ENCODE measurements around the gene ADAMTSL1. TPM values are rescaled to one million over a fixed set of nuclear protein-coding genes. Genes with fewer than 3 reads are reported as not detected.

The ADAMTSL1 gene
- total RNA-seq, 2 experiments from 2014 or later, result not detected

- CTCF ChIA-PET, result interaction anchor here (0.5 kb wide), 1 partner anchor 343 kb away, joined by 4 read pairs; no protein-coding TSS in a partner anchor
- no peak overlapping the region for H3K27ac Mint-ChIP-seq
These were observed 192.0 kb downstream of the ADAMTSL1 start for GRCh38 chr9:18665947-18666346.

GRCh38 chr9:18666348-18666747 lies 192.4 kb downstream of the ADAMTSL1 start:
- Mint-ChIP-seq H3K4me3 (no peak overlapping the region), H3K4me1 (no peaks in the 10 kb centered on the region), H3K27ac (no peak overlapping the region), H3K36me3 (ENCODE audit: low read depth) (no peaks in the 10 kb centered on the region), H3K27me3 (no peaks in the 10 kb centered on the region), H3K9me3 (no peaks in the 10 kb centered on the region)
- ChIA-PET CTCF (interaction anchor here (0.5 to 1.3 kb wide), 2 partner anchors 8 to 343 kb away, joined by 3 to 4 read pairs; no protein-coding TSS in a partner anchor), POLR2A (no interaction called here)
- DNase-seq, result no peak

More at GRCh38 chr9:18665947-18666346, 192.0 kb downstream of the ADAMTSL1 start:
- Mint-ChIP-seq H3K4me1 (no peaks in the 10 kb centered on the region), H3K27me3 (no peaks in the 10 kb centered on the region), H3K36me3 (ENCODE audit: low read depth) (no peaks in the 10 kb centered on the region), H3K4me3 (no peak overlapping the region), H3K9me3 (no peaks in the 10 kb centered on the region)
- POLR2A ChIA-PET, result no interaction called here
- DNase-seq, result no peak

- Mint-ChIP-seq H3K27ac (no peak overlapping the region), H3K27me3 (no peaks in the 10 kb centered on the region), H3K9me3 (no peaks in the 10 kb centered on the region), H3K4me3 (no peak overlapping the region), H3K36me3 (ENCODE audit: low read depth) (no peaks in the 10 kb centered on the region), H3K4me1 (no peaks in the 10 kb centered on the region)
- DNase-seq, result no peak
- ChIA-PET POLR2A (no interaction called here), CTCF (interaction anchor here (1.3 kb wide), 1 partner anchor 9 kb away, joined by 3 read pairs; no protein-coding TSS in a partner anchor)
These were observed 193.2 kb downstream of the ADAMTSL1 start for GRCh38 chr9:18666986-18667772.

GRCh38 chr9:18668944-18669343 lies 195.0 kb downstream of the ADAMTSL1 start:
- no peak for DNase-seq
- no peaks in the 10 kb centered on the region for H3K27me3 Mint-ChIP-seq
- POLR2A ChIA-PET, result no interaction called here
- no peak overlapping the region for H3K27ac Mint-ChIP-seq
- H3K4me3 Mint-ChIP-seq, result no peak overlapping the region
- CTCF ChIA-PET, result no interaction called here
- no peaks in the 10 kb centered on the region for H3K4me1 Mint-ChIP-seq
- H3K9me3 Mint-ChIP-seq, result no peaks in the 10 kb centered on the region
- no peaks in the 10 kb centered on the region for H3K36me3 Mint-ChIP-seq (ENCODE audit: low read depth)

- CTCF ChIA-PET, result no interaction called here
- H3K9me3 Mint-ChIP-seq, result no peaks in the 10 kb centered on the region
- H3K27me3 Mint-ChIP-seq, result no peaks in the 10 kb centered on the region
- no peak for DNase-seq
- H3K27ac Mint-ChIP-seq, result no peak overlapping the region
- no peak overlapping the region for H3K4me3 Mint-ChIP-seq
- no peaks in the 10 kb centered on the region for H3K4me1 Mint-ChIP-seq
- POLR2A ChIA-PET, result no interaction called here
- H3K36me3 Mint-ChIP-seq (ENCODE audit: low read depth), result no peaks in the 10 kb centered on the region
These were observed 198.8 kb downstream of the ADAMTSL1 start for GRCh38 chr9:18672706-18673105.

GRCh38 chr9:18673179-18673578 lies 199.2 kb downstream of the ADAMTSL1 start:
- H3K4me3 Mint-ChIP-seq, result no peak overlapping the region
- H3K4me1 Mint-ChIP-seq, result no peaks in the 10 kb centered on the region
- H3K36me3 Mint-ChIP-seq (ENCODE audit: low read depth), result no peaks in the 10 kb centered on the region
- no peaks in the 10 kb centered on the region for H3K9me3 Mint-ChIP-seq
- ChIA-PET CTCF (no interaction called here), POLR2A (no interaction called here)
- H3K27me3 Mint-ChIP-seq, result no peaks in the 10 kb centered on the region
- no peak overlapping the region for H3K27ac Mint-ChIP-seq
- DNase-seq, result no peak

GRCh38 chr9:18675332-18675731 lies 201.4 kb downstream of the ADAMTSL1 start:
- Mint-ChIP-seq H3K36me3 (ENCODE audit: low read depth) (no peaks in the 10 kb centered on the region), H3K9me3 (no peaks in the 10 kb centered on the region), H3K27me3 (no peaks in the 10 kb centered on the region), H3K4me1 (no peaks in the 10 kb centered on the region), H3K4me3 (no peak overlapping the region), H3K27ac (no peak overlapping the region)
- POLR2A ChIA-PET, result no interaction called here
- no peak for DNase-seq
- CTCF ChIA-PET, result no interaction called here

- ChIA-PET CTCF (no interaction called here), POLR2A (no interaction called here)
- DNase-seq, result no peak
- Mint-ChIP-seq H3K36me3 (ENCODE audit: low read depth) (no peaks in the 10 kb centered on the region), H3K27ac (no peak overlapping the region), H3K4me1 (no peaks in the 10 kb centered on the region), H3K27me3 (no peaks in the 10 kb centered on the region), H3K4me3 (no peak overlapping the region), H3K9me3 (no peaks in the 10 kb centered on the region)
These were observed 202.0 kb downstream of the ADAMTSL1 start for GRCh38 chr9:18675973-18676372.

GRCh38 chr9:18676525-18676924 lies 202.6 kb downstream of the ADAMTSL1 start:
- H3K27me3 Mint-ChIP-seq, result no peaks in the 10 kb centered on the region
- no peaks in the 10 kb centered on the region for H3K9me3 Mint-ChIP-seq
- no peak for DNase-seq
- no peak overlapping the region for H3K27ac Mint-ChIP-seq
- ChIA-PET POLR2A (no interaction called here), CTCF (no interaction called here)
- H3K4me1 Mint-ChIP-seq, result no peaks in the 10 kb centered on the region
- no peaks in the 10 kb centered on the region for H3K36me3 Mint-ChIP-seq (ENCODE audit: low read depth)
- no peak overlapping the region for H3K4me3 Mint-ChIP-seq

- Mint-ChIP-seq H3K36me3 (ENCODE audit: low read depth) (no peaks in the 10 kb centered on the region), H3K9me3 (no peaks in the 10 kb centered on the region), H3K27me3 (no peaks in the 10 kb centered on the region), H3K4me1 (no peaks in the 10 kb centered on the region), H3K27ac (no peak overlapping the region), H3K4me3 (no peak overlapping the region)
- POLR2A ChIA-PET, result no interaction called here
- CTCF ChIA-PET, result no interaction called here
- no peak for DNase-seq
These were observed 205.1 kb downstream of the ADAMTSL1 start for GRCh38 chr9:18678821-18679590.

GRCh38 chr9:18682907-18683306 lies 209.0 kb downstream of the ADAMTSL1 start:
- Mint-ChIP-seq H3K36me3 (ENCODE audit: low read depth) (no peaks in the 10 kb centered on the region), H3K9me3 (no peaks in the 10 kb centered on the region), H3K4me3 (no peak overlapping the region), H3K4me1 (no peaks in the 10 kb centered on the region), H3K27me3 (no peaks in the 10 kb centered on the region), H3K27ac (no peak overlapping the region)
- no peak for DNase-seq
- CTCF ChIA-PET, result no interaction called here
- POLR2A ChIA-PET, result no interaction called here

GRCh38 chr9:18683312-18683711 lies 209.4 kb downstream of the ADAMTSL1 start:
- no peaks in the 10 kb centered on the region for H3K27me3 Mint-ChIP-seq
- CTCF ChIA-PET, result no interaction called here

GRCh38 chr9:18683851-18684250 lies 209.9 kb downstream of the ADAMTSL1 start:
- Mint-ChIP-seq H3K9me3 (no peaks in the 10 kb centered on the region), H3K27me3 (no peaks in the 10 kb centered on the region), H3K36me3 (ENCODE audit: low read depth) (no peaks in the 10 kb centered on the region), H3K27ac (no peak overlapping the region), H3K4me1 (no peaks in the 10 kb centered on the region), H3K4me3 (no peak overlapping the region)
- no peak for DNase-seq
- ChIA-PET POLR2A (no interaction called here), CTCF (no interaction called here)

More at GRCh38 chr9:18683312-18683711, 209.4 kb downstream of the ADAMTSL1 start:
- H3K4me3 Mint-ChIP-seq, result no peak overlapping the region
- DNase-seq, result no peak
- POLR2A ChIA-PET, result no interaction called here
- no peaks in the 10 kb centered on the region for H3K36me3 Mint-ChIP-seq (ENCODE audit: low read depth)
- H3K9me3 Mint-ChIP-seq, result no peaks in the 10 kb centered on the region
- no peak overlapping the region for H3K27ac Mint-ChIP-seq
- no peaks in the 10 kb centered on the region for H3K4me1 Mint-ChIP-seq
